ENCODE results near the gene ADAM19. TPM values are rescaled to one million over a fixed set of nuclear protein-coding genes. Genes with fewer than 3 reads are reported as not detected.
"Not testable (repeated sequence)": the region's sequence is repeated elsewhere in the genome, so short reads cannot be mapped to it uniquely, and the experiment has no call there.

Gene ADAM19
- total RNA-seq, 1 donor from 2014 or later = 314 TPM

GRCh38 chr5:157494178-157494832 lies 81.3 kb downstream of the ADAM19 start:
- intact Hi-C loops (cut with micrococcal nuclease) = no loop called here

DNA sequence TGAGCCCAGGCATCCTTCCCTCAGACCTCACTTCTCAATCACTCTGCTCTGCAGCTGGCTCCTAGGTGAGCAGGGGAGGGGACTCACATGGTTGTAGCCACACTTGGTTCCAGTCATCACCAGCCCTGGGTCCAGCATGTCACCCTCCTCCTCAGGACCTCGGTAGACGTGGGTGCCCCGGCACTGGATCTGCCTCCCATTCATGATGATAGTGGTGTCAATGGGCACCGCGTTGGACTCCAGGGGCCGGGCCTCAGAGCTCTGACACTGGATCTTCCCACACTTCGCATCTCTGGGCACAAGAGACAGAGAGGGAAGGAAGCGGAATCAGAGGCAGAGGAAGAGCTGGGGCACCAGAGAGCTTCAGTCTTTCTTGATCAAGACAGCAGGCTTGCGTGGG lies 82.7 kb downstream of the ADAM19 start:
- intact Hi-C loops (cut with micrococcal nuclease) = no loop called here

DNA sequence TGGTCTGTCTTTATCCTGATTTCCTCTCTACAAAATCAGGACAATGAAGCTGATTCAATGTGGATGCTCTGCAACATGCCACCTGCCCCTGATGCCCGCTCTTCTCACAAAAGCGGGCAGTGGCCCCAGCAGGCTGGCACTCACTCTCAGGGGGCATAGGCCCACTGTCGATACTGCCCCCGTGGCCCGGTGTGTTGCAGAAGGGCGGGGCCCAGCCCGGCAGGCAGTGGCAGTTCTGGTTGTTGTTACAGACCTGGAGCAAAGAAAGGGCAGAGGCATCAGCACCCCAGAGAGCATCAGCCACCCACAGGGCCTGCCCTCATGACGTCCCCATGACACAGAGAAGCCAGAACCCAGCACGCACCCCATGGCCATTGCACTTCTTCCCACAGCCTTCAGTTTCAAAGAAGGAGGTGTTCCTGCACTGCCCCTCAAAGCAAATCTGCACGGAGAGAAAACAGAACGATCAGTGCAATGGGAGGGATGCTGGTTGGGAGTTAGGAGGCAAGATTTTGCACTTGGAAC lies 84.0 kb downstream of the ADAM19 start:
- intact Hi-C loops (cut with micrococcal nuclease) = no loop called here

GRCh38 chr5:157487358-157487757 lies 88.2 kb downstream of the ADAM19 start:
- intact Hi-C loops (cut with micrococcal nuclease) = loop anchor here (5.0 kb wide), 1 partner anchor 90 kb away; the partner anchor contains the start of gene ADAM19

DNA sequence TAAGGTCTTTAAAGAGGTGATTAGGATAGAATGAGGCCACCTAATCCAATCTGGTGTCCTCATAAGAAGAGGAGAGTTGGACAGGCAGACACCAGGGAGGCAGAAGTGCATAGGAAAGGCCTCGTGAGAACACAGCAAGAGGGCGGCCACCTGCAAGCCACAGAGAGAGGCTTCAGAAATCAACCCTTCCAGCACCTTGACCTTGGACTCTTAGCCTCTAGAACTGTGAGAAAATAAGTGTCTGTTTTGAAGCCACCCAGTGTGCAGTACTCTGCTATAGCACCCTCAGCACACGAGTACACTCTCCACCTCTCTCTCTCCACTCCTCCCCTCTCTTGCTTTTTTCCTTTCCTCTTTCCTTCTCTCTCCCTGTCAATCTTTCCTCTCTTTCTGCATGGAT lies 88.7 kb downstream of the ADAM19 start:
- intact Hi-C loops (cut with micrococcal nuclease) = loop anchor here (5.0 kb wide), 1 partner anchor 90 kb away; the partner anchor contains the start of gene ADAM19

DNA sequence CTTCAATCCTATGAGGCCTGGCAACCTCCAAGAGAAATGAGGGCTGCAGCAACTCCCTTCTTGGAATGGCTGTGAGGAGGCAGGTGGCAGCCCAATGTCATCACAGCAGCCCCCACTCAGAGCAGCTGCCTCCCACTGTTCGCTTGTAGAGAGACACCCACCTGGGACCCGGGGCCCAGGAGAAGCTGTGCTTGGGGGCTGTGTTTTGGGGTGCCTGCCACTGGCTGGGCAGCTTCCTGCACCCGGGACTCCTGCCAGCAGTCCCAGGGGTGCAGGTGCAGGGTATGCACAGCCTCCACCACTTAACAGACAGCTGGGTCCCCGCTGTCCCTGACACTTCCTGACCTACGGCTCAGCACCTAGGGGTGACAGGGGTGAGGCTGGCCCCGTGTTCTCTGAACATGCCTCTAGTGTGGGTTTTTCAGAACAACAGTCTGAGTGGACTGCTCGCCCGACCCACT lies 89.3 kb downstream of the ADAM19 start:
- intact Hi-C loops (cut with micrococcal nuclease) = loop anchor here (5.0 kb wide), 1 partner anchor 91 kb away; the partner anchor contains the start of gene ADAM19

GRCh38 chr5:157485811-157486210 lies 89.8 kb downstream of the ADAM19 start:
- intact Hi-C loops (cut with micrococcal nuclease) = loop anchor here (5.0 kb wide), 1 partner anchor 91 kb away; the partner anchor contains the start of gene ADAM19

GRCh38 chr5:157485340-157485739 lies 90.2 kb downstream of the ADAM19 start:
- intact Hi-C loops (cut with micrococcal nuclease) = loop anchor here (5.0 kb wide), 1 partner anchor 92 kb away; the partner anchor contains the start of gene ADAM19

GRCh38 chr5:157484768-157485167 lies 90.8 kb downstream of the ADAM19 start:
- intact Hi-C loops (cut with micrococcal nuclease) = loop anchor here (5.0 kb wide), 1 partner anchor 93 kb away; the partner anchor contains the start of gene ADAM19

DNA sequence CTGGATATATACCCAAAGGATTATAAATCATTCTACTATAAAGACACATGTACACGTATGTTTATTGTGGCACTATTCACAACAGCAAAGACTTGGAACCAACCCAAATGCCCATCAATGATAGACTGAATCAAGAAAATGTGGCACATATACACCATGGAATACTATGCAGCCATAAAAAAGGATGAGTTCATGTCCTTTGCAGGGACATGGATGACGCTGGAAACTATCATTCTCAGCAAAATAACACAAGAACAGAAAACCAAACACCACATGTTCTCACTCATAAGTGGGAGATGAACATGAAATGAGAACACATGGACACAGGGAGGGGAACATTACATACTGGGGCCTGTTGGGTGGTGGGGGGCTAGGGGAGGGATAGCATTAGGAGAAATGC lies 92.9 kb downstream of the ADAM19 start:
- intact Hi-C loops (cut with micrococcal nuclease) = not testable (repeated sequence)

GRCh38 chr5:157481666-157482065 lies 93.9 kb downstream of the ADAM19 start:
- intact Hi-C loops (cut with micrococcal nuclease) = no loop called here

DNA sequence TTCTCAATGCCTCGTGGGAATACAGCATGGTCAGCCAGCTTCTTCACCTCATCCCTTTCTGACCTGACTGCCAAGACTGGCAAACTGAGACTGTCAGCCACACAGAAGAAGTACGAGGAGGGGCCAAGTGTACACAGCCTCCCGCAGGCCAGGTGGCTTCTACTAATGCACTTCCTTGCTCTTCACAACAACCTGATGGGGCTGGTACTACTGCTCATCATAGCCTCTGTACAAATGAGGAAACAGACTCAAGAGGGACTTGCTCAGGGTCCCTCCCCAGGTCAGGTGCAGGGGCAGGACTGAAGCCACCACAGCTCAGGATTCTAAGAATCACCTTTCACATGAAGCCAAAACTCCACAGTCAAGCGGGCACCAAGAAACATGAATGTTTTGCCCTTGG lies 94.3 kb downstream of the ADAM19 start:
- intact Hi-C loops (cut with micrococcal nuclease) = no loop called here

DNA sequence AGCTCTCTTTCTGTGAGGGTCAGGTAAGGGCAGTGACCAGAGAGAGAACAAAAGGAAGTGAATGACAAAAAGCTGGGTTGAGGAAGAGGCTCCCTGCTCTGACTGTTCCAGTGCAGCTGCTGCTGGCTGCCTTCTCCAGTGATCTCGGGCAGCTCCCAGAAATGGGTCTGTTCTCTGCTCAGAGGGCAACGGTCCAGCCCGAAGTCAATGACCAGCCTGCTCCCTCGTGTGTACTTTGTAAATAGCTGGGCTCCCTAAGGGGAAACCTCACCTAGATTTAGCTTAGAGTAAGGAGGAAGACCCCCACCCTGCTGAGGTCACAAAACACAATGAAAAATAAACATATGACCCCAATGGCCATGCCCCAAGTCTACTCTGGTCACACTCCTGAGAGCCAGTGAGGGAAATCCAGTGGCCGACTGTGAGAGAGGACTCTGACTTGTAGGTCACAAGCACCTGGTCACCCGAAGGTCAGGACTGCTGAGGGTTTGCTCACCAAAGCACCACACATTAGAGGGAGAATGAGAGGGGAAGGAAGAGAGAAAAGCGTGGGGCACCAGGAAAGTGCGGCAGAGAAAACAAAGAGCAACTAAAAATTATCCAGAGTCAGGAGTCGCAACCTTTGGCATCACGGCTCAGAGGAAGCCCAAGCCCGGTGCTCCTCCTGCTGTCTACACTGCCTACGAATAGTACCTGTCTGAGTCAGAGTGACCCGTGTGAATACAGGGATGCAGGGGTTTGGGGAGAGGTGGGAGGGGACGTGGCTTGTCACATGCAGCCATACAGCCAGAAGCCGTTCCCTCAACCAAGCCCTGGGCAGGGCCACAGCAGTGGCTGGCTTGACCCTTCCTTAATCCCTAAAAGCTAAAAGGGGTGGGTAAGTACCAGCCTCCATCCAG lies 95.7 kb downstream of the ADAM19 start:
- intact Hi-C loops (cut with micrococcal nuclease) = loop anchor here (5.0 kb wide), 2 partner anchors 153 to 262 kb away; partner anchors contain the start of gene LSM11

GRCh38 chr5:157479166-157479565 lies 96.4 kb downstream of the ADAM19 start:
- intact Hi-C loops (cut with micrococcal nuclease) = loop anchor here (5.0 kb wide), 2 partner anchors 152 to 263 kb away; partner anchors contain the start of gene LSM11

DNA sequence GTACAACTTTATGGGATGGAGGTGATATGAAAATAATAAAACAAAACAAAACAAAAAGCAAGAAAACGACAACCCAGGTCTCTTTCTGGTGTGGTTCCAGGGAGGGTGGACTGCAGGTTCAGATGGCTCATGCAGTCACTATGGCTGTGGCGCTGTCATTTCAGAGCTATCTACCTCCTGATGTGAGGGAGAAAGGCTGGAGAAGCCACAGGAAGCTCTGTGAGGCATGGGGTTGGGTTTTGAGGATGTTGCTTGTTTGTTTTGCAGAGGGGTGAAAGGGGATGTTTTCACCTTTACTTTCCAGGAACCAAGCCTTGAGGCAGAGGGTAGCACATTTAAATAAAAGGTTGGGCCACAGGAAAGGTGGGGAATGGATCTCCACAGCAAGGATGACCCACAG lies 96.8 kb downstream of the ADAM19 start:
- intact Hi-C loops (cut with micrococcal nuclease) = loop anchor here (5.0 kb wide), 2 partner anchors 151 to 264 kb away; partner anchors contain the start of gene LSM11

DNA sequence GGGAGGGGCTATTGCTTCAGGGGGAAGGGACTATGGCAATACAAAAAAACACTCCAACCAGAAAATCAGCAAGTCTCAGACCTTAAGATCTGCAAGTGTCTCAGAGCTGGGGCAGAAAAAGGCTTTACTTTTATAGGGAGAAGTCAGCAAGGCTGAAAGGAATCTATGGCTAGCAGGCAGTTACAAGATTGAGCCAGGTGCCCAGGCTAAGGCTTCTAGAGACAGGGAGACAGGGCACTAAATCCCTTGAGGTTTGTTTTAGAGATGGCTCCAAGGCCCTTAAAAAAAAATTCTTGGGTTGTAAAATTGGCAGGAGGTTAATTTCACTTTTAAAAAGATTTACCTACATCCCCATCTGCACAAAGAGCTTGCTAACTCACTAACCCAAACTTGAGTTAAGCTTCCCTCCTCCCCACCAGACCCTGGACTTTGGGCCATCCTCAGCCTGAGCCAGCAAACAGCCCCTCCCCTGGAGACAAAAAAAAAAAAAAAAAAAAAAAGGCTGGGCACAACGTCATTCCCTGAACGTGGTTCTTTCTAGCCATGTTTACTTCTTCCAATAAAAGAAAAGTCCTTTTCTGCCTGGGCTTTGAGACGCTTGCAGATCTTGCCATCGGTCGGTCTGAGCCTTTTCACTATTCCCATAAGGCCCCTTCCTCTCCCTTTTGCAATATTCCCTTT lies 97.6 kb downstream of the ADAM19 start:
- intact Hi-C loops (cut with micrococcal nuclease) = loop anchor here (1.0 to 5.0 kb wide), 3 partner anchors 46 to 264 kb away; partner anchors contain the start of gene LSM11

- intact Hi-C loops (cut with micrococcal nuclease) = loop anchor here (1.0 to 5.0 kb wide), 3 partner anchors 45 to 265 kb away; partner anchors contain the start of gene LSM11
Observed at GRCh38 chr5:157476702-157477408, 98.7 kb downstream of the ADAM19 start.

GRCh38 chr5:157475432-157475831 lies 100.1 kb downstream of the ADAM19 start:
- intact Hi-C loops (cut with micrococcal nuclease) = loop anchor here (5.0 kb wide), 2 partner anchors 148 to 267 kb away; partner anchors contain the start of gene LSM11

GRCh38 chr5:157473383-157474320 lies 101.9 kb downstream of the ADAM19 start:
- intact Hi-C loops (cut with micrococcal nuclease) = no loop called here

Measured in T-helper 2 cell treated with Interferon-gamma antibody and Interleukin-4, amounts not matched to agents 100 ng/mL and 5 ng/mL, for 36 hours (primary cell).